ENCODE results near the gene FBXO8. TPM values are rescaled to one million over a fixed set of nuclear protein-coding genes. Genes with fewer than 3 reads are reported as not detected.

Gene FBXO8, protein sequence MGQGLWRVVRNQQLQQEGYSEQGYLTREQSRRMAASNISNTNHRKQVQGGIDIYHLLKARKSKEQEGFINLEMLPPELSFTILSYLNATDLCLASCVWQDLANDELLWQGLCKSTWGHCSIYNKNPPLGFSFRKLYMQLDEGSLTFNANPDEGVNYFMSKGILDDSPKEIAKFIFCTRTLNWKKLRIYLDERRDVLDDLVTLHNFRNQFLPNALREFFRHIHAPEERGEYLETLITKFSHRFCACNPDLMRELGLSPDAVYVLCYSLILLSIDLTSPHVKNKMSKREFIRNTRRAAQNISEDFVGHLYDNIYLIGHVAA
- 18.6 and 21.7 TPM in 2 replicates for total RNA-seq

DNA sequence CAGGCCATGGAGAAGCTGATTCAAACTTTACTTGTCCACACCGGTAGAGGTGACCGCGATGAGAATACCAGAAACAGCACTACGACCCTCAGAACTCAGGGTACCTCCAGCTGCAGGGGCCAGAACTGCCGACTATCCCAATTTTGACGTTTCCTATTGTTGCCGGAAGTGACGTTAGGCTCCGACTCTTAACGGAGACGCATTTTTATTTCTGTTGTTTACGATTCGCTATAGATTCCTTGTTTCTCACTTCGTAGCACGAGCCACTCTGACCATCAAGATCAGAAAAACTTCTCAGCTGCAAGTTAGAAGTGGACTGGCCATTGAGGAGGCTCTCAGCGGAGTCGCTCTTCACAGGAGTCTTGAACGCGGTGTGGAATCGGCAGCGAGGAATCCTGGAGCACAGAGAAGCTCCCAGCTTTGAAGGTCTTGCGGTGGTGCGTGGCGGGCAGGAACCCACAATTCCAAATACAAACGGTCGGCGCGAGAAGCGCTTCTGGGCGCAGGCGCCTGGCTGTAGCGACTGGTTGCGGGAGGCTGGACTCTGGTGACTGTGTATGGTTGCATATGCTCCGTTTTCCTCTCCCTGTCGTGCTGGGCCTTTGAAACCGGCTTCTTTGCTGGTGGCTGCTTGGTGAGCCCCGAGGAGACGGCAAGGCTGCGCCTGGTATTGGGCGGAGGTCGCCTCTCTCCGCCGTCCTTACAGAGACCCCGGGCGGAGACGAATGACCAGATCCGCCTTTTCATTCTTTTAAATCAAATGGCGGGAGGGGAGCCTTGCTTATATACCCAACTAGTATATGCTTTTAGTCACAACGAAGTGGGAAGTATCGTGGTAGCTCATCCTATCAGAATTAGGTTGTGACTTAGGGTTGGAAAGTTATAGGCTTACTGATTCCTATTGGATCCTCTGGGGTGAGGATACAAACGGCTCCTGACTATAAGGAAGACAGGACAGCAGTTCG lies at the start of gene FBXO8, which contains the start of gene CEP44:
Gene FBXO8 (minus strand): TSS at position 161 of the 965 bp plus-strand sequence. CDS start 20,575 bp downstream, outside the sequence.
Gene CEP44 (plus strand): TSS at position 405 of the 965 bp plus-strand sequence. CDS start 15,211 bp downstream, outside the sequence.

Other genes with a start within 250 kb of the FBXO8 start
- gene CEP44, start 244 bp upstream of the FBXO8 start, total RNA-seq = 20.9 and 25.8 TPM in 2 replicates
- not detected in 2 replicates for gene HPGD, start 238.8 kb upstream of the FBXO8 start, total RNA-seq